Fibroblast of the conjunctiva (primary cell): ENCODE results near the gene SEL1L3.
A peak's percentile ranks its signal among the peaks of the same experiment; 100 is the strongest.

ENCODE experiments used
- DNase-seq: peaks from one replicate; pipeline ENCODE4 v3.0.0-alpha.2; 2010; ENCODE audit warnings: low read depth

Gene SEL1L3

DNA sequence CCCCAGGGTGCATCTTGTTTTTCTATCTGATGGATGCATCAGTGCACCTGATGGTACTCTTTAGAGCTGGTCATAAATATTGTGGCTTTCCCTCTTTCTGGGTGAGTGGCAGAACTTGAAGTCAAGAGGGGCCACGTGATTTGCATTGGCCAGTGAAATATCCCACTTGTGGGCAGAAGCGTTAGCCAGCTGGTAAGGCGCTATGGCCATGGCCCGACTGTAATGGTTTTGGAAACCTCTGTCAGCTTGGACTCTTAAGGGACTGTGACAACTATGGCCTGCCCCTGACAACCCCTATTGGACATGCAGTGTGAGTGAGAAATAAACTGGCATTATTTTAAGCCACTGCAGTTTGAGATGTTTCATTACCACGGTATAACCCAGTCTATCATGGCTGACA is 72.8 kb downstream of the SEL1L3 start:
- no peak for DNase-seq

DNA sequence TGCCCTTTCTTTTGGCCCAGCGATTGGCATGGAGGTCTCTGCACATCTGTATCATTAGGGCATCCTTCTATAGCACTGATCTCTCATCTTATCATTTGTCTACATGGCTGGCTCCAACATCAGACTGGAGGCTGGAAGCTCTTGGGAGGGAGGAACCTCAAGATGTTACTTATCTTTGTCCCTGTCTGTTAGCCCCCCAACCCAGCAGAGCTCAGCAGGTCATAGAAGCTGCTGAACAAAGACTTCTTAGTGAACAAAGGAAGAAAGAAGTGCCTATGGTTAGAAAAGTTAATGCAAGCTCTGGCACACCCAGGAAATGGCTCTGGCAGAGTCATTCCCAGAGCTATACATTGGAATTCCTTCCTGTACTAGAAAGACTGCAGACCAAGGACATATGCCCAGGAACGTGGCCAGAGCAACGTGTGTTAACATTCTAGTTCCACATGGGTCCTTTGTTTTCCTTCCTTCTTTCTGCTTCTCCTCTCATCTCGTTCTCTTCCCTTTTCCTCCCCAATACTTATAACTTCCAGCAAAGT is 74.0 kb downstream of the SEL1L3 start:
- DNase-seq, result no peak

DNA sequence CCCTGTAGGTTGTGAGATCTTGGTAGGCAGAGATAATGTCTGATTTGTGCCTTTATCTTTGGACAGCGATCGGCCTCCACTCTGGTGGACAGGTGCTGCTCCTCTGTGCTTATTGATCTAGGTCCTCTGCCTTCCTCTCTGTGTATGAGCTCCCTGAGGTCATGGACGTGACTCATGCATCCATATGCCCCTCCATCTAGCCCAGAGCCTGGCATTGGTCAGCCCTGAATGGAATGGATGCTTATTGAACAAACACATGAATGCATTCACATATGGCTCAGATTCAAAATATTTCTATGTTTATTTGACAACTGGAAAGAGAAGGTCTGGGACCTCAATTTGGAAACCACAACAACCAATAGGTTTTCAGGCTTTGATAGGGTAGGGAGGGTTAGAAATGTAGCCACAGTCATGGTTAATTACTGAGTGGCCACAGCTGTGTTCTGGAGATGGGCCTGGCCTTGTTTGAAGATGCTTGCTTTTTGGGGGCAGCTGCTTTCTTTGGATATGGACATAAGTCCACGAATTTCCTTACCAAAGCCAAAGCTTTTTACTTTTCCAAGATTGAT is 76.2 kb downstream of the SEL1L3 start:
- no peak for DNase-seq

DNA sequence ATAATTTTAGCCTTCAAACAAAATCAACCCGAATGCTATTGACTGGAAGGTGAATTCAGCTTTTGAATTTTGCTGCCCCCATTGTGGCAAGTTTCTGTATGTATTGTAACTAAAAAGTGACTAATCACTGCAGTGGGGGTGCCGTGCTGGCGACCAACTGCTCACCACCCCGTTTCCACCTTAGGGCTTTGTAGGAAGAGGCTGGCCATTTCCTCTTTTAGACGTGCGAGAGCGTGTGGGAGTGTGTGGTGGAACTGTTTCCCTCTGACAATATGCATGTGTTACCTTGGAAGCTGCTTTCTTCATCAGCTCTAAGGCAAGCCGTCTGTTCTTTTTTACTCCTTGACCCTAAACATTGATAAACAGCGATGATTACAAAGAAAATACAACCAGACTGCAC is 78.8 kb downstream of the SEL1L3 start:
- DNase-seq, result no peak

DNA sequence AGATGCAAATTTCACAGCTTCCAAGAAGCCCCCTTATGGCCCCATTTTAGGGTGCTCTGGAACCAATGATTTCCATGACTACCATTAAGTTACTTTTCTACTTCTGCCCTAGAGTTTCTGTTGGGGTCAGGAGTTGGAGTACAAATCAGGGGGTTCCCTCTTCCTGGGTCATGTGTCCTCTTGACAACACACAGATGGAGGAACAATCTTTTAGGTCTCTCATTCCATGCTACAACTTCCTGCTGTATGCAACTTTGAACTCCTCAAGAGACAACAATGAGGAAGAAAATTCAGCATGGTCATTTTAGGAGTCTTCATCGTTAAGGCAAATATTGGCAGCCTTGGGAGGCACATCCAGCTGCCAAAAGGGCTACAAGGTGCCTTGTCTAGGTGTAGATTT is 79.7 kb downstream of the SEL1L3 start:
- DNase-seq, result no peak

DNA sequence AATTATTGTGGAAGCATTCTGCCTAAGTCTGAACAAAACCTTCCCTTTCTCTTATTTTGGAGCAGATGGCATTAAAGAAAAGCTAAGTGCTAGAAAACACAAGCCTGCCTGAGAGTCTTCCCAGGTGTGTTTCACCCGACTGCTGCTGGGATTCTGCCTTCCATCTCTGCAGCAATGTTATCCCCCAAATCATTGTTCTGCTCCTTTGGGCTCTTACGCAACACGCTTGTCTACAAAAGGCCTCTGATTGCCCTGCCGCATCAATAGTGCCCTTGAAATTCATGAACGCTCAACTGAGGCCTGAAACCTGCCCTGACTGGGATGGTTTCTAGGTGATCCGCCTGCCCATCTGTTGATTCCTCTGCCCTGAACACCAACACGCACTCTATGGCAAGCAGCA is 80.3 kb downstream of the SEL1L3 start:
- no peak for DNase-seq

DNA sequence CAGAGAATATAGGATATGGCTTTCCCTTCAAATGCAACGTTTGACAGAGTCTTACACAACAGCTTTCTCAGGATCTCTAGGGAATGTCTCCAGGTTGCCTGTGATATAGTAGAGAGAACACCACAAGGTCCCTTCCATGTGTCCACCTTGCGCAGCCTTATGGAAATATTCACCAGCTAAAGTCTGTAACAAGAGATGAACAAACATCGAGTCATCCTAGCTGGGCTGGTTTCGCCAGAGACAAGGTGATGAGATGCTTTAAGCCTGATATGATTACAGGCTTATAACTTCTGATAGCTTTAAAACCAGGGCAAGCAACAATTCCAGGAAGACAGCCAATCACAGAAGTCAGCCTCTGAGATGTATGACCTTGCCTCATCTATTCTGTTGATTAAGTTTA is 83.8 kb downstream of the SEL1L3 start:
- DNase-seq, result no peak

DNA sequence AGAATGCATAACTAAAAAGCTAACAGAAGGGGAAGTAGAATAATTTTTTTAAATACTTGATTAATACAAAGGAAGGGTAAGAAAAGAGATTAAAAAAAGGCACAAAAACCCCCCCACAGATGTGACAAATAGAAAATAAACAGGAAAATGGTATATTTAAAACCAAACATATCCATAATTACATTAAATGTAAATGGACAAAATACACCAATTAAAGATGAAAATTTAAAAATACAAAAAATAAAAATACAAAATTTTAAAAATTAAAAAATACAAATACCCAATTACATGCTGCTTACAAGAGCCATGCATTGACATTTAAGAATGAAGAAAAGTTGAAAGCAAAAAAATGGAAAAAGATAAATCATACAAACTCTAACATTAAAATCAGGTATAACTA is 86.0 kb downstream of the SEL1L3 start:
- DNase-seq, result no peak

DNA sequence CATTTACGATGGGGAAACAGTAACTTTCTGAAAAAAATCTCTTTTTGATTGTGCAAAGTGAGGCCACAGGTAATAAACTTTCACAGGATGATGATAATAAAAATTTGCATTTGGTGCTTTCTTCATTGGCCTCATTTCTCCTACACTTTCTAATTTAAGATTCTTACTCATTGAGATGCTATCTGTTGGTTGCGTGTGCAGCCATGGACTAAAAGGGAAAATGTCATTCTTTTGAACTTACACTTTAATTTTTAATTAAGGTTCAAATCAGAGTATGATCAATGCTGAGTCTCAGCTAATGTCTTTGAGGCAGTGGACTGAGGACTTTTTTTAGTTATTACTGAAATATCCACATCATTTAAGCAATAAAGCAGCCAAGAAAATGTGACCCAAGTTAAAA is 87.6 kb downstream of the SEL1L3 start:
- no peak for DNase-seq

DNA sequence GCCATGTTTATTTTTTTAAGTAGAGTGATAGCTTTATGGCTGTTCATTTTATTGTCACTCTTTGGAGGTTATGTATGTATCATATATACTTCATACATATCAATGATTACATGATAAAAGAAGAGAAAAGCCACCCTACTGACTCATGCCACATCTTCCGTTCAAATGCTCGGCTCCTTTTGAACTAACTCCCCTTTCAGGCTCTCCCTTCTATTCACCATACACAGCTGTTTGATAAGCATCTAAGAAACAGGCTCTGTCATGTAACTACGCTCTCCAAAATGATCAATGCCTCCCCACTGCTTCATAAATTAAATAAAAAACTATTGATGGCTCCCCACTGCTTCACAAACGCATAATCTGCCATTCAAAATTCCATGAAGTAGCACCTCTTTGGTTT is 89.4 kb downstream of the SEL1L3 start:
- DNase-seq, result no peak

DNA sequence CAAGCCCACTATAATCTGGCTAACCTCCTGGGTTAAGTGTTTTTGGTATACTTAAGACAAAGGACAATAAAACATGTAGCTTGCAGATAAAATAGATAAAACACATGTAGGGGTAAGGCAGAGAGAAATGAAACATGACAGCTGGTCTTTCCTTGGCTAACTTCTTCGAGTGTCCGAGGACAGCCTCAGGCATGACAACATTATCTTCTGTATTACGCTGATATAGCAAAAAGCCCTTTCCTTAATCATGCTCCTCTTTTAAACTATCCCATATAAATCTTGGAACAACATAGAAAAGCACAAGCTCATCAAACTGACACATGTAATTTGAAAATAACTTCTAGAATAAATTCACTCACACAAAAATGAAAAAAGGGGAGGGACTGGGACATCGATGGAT is 91.1 kb downstream of the SEL1L3 start:
- DNase-seq, result no peak

DNA sequence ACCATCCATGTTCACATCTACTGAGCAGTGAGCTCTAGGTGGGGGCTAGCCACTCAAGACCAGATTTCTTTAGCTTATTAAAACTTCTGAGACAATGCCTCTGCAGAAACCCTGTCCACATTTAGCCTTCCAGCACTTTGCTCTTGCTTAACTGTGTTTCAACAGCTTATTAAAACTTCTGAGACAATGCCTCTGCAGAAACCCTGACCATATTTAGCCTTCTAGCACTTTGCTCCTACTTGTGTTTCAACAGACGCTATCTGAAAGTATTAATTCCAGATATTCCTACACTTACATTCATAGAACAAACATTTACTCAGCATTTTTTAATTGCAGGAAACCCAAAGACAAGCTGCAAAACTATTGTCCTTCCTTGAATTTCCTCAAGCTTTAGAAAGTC is 91.9 kb downstream of the SEL1L3 start:
- DNase-seq, result no peak

DNA sequence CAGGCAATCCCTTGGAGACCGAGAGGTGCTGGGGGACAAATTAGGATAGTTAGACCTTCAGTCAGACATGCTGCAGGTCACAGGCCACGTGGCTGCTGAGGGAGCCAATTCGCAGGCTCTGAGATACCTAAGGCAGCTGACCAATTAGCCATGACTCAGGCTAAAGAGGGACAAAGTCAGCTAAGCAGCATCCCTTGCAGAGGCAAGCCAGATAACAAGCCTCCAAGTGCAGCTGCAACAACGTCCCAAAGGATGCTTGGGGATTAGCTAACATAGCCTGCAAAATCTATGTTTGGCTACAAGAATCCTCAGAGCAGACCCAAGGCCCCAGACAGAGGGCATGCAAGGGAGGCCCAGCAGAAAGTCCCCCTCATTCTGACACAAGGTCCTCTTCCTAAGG is 93.5 kb downstream of the SEL1L3 start:
- no peak for DNase-seq

DNA sequence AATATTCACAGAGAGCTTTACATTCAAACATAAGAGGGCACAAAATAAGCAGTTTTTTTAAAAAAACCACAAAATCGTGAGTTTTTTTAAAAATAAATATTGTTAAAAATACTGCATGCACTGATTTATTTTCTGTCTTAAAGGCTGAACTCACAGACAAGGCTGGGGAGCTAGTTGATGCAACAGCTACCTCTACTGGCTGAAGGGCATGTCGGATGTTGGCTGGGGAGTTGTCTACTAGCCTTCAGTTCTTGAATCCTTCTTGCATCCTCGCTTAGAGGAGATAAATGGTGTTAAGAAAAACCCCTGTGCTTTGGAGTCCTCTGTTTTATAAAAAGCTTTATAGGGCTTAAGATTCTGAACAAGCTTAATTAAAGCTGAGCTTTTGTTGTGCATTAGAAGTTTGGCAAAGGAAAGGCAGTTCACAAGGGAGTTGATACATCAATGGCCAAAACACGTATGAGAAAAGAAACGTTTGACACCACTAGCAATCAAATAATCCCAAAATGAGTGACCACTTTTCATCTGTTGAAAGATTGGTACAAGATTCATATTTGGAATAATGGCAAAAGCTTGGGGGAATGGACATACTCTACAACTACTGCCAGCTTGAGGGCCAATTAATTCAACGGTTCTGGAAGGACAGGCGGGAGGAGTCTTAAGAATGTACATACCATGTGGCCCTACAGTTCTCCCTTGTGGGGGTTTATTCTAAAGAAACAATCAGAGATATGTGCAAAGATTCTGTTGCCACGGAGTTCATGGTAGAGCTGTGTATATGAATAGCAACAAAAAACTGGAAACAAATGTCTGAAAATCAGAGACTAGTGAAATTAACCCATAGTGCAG is 94.7 kb downstream of the SEL1L3 start:
- DNase-seq, result peak; percentile 69

DNA sequence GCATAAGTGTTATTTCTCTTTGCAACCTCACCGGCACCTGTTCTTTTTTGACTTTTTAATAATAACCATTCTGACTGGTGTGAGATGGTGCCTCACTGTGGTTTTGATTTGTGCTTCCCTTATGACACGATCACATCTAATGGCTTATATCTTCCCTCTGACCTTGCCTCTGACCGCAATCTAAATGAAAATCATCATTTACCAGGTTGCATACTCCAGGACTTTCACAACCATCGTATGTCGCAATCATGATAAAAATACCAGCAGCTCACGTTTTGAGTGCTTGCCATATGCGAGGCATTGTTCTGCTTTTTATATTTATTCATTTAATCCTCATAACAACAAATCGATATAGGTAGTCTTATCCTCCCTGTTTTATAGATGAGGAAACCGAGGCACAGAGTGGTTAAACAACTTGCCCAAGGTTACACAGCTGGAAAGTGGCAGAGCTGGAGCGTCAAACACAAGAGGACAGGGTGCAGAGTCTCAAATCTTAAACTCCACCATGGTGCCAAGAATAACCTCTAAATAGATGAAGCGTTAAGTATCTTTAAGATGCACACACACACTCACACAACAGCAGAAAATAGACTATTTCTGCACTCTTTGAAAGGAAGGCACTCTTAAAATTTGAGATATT is 102.2 kb downstream of the SEL1L3 start:
- no peak for DNase-seq

DNA sequence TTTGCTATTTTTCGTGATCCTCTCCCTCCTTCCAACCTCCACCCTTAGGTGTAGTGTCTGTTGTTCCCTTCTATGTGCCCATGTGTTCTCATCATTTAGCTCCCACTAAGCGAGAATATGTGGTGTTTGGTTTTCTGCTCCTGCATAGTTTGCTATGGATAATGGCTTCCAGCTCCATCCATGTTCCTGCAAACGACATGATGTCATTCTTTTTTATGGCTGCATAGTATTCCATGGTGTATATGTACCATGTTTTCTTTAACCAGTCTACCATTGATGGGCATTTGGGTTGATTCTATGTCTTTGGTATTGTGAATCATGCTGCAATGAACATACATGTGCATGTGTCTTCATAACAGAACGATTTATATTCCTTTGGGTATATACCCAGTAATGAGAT is 102.7 kb downstream of the SEL1L3 start:
- no peak for DNase-seq

DNA sequence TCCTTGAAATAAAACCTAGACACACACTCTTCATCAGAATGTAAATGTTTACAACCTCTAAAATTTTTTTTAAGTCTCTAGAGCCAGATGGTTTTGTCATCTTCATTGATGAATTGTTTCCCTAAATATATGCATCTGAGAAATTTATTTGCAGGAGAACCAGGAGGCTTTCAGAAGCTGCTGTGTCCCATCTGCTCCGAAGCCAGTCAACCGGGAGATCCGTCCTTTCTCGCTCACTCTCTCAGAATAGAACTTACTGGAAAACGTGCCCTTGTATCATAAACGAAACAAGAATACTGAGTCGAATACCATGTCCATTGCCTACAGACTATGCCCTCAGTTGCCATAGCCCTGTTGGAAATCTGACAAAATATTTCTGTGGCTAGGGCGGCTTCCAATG is 103.7 kb downstream of the SEL1L3 start:
- no peak for DNase-seq

DNA sequence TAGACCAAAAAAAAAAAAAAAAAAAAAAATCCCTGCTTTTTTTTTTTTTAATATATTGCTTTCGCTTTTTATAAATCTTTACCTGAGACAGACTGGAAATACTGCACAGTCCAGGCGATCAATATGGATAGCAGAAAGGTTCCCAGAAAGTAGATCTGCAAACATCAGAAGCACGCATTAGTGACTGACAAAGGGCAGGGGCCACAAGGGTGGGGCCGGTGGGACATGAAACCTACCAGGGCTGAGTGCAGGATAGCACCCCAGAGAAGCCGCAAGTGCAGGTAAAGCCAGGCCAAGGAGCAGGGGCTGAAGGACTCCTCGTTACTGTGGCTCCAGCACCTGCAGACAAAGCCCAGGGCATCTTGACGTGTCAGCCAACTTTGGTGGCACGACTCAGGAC is 105.3 kb downstream of the SEL1L3 start:
- no peak for DNase-seq

DNA sequence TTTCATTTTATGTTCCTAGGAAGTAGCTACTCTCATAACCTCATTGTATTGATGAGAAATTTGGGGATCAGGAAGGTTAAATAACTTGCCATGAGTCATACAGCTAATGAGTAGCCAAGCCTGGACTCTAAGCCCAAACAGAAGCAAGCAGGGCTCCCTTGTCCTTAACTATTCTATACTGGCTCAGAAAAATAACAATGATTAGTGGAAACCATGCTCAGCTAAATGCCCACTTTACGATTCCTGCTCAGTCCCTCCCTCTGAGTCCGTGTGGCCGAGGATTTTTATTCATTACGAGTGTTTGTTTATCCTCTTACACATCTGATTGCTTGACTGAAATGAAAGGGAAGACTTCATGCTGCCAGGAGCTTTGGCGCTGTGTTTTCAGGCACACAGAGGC is 106.3 kb downstream of the SEL1L3 start:
- no peak for DNase-seq

DNA sequence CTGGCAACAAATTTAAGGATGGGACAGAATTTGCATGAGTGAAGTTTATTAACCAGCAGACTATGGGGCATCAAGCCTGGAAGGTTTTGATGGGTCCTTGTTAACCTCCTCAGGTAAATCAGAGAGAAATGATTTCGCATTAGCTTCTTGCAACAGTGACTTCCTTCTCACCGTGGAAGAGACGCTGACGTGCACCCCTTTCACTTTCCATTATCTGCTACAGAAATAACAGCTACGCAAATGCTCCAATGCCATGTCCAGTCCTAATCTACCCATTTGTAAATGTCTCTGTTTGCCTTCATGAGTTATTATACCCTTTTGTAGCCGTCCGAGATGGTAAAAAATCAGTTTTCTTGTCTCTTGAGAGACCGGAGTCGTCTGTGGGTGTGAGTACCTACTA is 106.9 kb downstream of the SEL1L3 start:
- no peak for DNase-seq

DNA sequence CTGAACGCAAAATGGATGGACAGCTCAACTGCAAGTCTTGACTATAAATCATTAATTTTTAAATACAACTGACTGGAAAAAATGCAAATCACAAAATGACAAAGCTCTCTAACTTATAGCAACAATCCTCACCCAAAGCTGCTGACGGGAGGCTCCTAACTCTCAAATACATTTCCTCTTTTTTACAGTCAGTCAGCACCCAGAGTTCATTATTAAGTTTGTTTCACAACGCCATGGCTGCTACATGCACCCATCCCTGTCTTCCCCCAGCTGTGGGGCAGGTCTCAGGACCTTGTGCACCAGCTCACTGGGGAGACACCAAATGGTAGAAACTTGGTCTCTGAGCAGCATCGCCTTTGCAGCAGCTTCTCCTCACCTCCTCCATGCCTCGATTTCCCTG is 109.5 kb downstream of the SEL1L3 start:
- no peak for DNase-seq

DNA sequence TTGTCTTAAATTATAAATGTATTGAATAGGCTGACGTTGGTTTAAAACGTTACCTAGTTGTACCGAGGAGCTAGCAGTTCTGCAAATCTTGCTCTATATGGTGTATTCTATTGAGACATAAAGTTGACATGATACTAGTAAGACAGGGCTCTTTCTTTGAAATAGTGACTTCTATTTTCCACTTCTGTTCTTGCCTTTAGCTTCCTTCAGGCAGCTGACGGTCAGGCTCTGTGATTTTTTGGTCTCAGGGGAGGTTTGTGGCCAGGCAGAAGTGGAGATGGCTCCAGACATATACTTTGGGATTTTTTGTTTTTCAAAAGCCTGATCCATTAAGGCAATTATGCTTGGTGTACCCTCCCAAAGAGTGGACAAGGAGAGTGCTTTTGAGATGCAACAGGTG is 111.9 kb downstream of the SEL1L3 start:
- no peak for DNase-seq

DNA sequence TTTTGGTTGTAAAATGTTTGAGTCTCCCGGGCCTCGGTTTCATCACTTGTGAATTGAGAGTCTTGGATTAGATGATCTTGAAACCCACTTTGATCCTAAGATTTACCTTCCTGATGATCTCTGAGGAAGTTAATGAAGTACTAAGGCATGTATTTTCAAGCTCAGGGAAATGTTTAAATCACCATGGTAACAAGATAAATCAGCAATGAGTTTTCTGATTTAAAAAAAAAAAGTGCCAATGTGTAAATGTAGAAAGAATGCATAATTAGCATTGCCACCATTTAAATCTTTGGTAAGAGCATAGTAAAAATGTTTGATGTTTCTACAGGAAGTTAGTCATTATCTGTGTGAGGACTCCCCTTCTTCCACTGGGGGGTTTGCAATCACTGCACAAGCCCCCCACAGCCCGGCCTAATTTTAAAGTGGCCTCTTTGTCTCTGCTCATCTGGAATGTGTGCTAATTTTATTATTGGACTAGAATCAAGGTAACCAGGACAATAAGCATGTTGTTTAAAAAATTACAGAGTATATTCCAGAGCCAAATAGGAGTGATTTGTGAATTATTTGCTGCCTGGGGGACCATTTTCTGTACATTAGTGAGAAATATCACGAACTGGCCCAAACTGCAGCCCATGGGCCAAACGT is 113.5 kb downstream of the SEL1L3 start:
- no peak for DNase-seq
